Esophagus squamous epithelium (tissue), 5 donors: Measurements from ENCODE around the gene THY1. TPM values are rescaled to one million over a fixed set of nuclear protein-coding genes. Genes with fewer than 3 reads are reported as not detected.

Experiments used
- DNase-seq: peaks from one replicate; lab custom pipeline; 2025; lab: John Stamatoyannopoulos, UW
- H3K27ac ChIP-seq, 4 donors: fragments of 200-600 bp; sonication (generic); one replicate each; pipeline ENCODE4 v1.5.1; 2016 to 2019; ENCODE audit warnings: mild to moderate bottlenecking in 1 of 4
- H3K27me3 ChIP-seq, 4 donors: fragments of 200-600 bp; sonication (generic); 1 replicate in 3 of 4; 2 replicates in 1 of 4; pipeline versions ENCODE4 v1.5.1 to v1.6.0; 2017 to 2021; ENCODE audit warnings: antibody characterized with exemption in 1 of 4
- H3K36me3 ChIP-seq, 3 donors: fragments of 200-600 bp; sonication (generic); one replicate each; pipeline ENCODE4 v1.5.1; 2016 to 2019
- H3K4me1 ChIP-seq, 3 donors: fragments of 200-600 bp; sonication (generic); one replicate each; pipeline ENCODE4 v1.5.1; 2017 to 2019
- H3K4me3 ChIP-seq, 4 donors: fragments of 200-600 bp; sonication (generic); 1 replicate in 3 of 4; 2 replicates in 1 of 4; pipeline ENCODE4 v1.5.1; 2016 to 2019; ENCODE audit warnings: mild to moderate bottlenecking in 2 of 4, moderate library complexity in 1 of 4
- H3K9me3 ChIP-seq, 3 donors: fragments of 200-600 bp; sonication (generic); one replicate each; pipeline ENCODE4 v1.5.1; 2016 to 2019
- CTCF ChIP-seq, 6 experiments: fragments of 450-650 bp in 4 of 6; fragments of 200-600 bp in 2 of 6; sonication (generic) in 2 of 6; IDR thresholded peaks; one replicate each; pipeline ENCODE4 v1.5.1; 2016 to 2019; ENCODE audit warnings: antibody characterized with exemption in 6 of 6, mild to moderate bottlenecking in 4 of 6, moderate library complexity in 4 of 6
- POLR2A ChIP-seq, 4 donors: fragments of 450-650 bp; IDR thresholded peaks; one replicate each; pipeline ENCODE4 v1.6.1; 2017; ENCODE audit warnings: antibody characterized with exemption in 4 of 4, mild to moderate bottlenecking in 4 of 4, moderate library complexity in 3 of 4
- WGBS, 2 donors: methylation state at CpG; one replicate each; pipeline ENCODE4 v1.1.5; 2018; 5-methylcytosine and 5-hydroxymethylcytosine counted together
- intact Hi-C: fragments of 100-400 bp; cut with DNase I; formaldehyde crosslinking; loops from one replicate; pipeline ENCODE4 v1.15.0; 2022
- total RNA-seq, 4 donors: library from RNA; depleted of rRNA; stranded (reverse); fragments of >200 nt; gene quantifications; one replicate each; pipeline ENCODE4 v1.1.0, GENCODE V29; 2016
- donor health status: DM: yes; HTN: yes; CAD: no.

THY1 gene
- total RNA-seq, 4 donors from 2014 or later: 0.57 to 7.6 (median 2.9) TPM

GRCh38 chr11:119448380-119448779, 25.4 kb upstream of the THY1 start:
- no peak for DNase-seq
- H3K9me3 ChIP-seq: no peaks in the 10 kb centered on the region
- intact Hi-C loops: no loop called here
- no peak overlapping the region for H3K4me3 ChIP-seq
- no peak for TF ChIP-seq POLR2A (IDR thresholded peaks at IDR 0.05)
- no peak for TF ChIP-seq CTCF (IDR thresholded peaks at IDR 0.05)
- H3K27ac ChIP-seq: no peak overlapping the region
- no peaks in the 10 kb centered on the region for H3K36me3 ChIP-seq
- H3K27me3 ChIP-seq: no peaks in the 10 kb centered on the region
- peaks cover 0 to 23% (median 13%) of the 10 kb centered on the region in 3 donors for H3K4me1 ChIP-seq
- WGBS, 2 donors: 80 to 100% methylated on average over 1 to 2 of the region's 4 CpGs

GRCh38 chr11:119447664-119448242, 24.8 kb upstream of the THY1 start:
- WGBS, 2 donors: 27 to 31% methylated on average over 4 to 5 of the region's 5 CpGs
- Histone ChIP-seq H3K9me3 (no peaks in the 10 kb centered on the region), H3K4me1 (peaks cover 0 to 23% (median 13%) of the 10 kb centered on the region in 3 donors), H3K36me3 (no peaks in the 10 kb centered on the region), H3K27me3 (no peaks in the 10 kb centered on the region), H3K4me3 (no peak overlapping the region), H3K27ac (peak overlapping the region in 2 of 4 donors; percentile 7 to 26)
- DNase-seq: no peak
- TF ChIP-seq POLR2A (IDR thresholded peaks at IDR 0.05): no peak
- no peak for TF ChIP-seq CTCF (IDR thresholded peaks at IDR 0.05)
- intact Hi-C loops: no loop called here

- Histone ChIP-seq H3K4me3 (no peak overlapping the region), H3K27ac (peak overlapping the region in 2 of 4 donors; percentile 7 to 26), H3K9me3 (no peaks in the 10 kb centered on the region), H3K27me3 (no peaks in the 10 kb centered on the region), H3K4me1 (peaks cover 0 to 23% (median 13%) of the 10 kb centered on the region in 3 donors), H3K36me3 (no peaks in the 10 kb centered on the region)
- intact Hi-C loops: no loop called here
- TF ChIP-seq CTCF (IDR thresholded peaks at IDR 0.05): no peak
- DNase-seq: no peak
- 60 to 75% methylated on average over 6 to 10 of the region's 10 CpGs for WGBS, 2 donors
Observed at GRCh38 chr11:119446871-119447663, 24.1 kb upstream of the THY1 start.

GRCh38 chr11:119446434-119446833, 23.5 kb upstream of the THY1 start:
- WGBS, 2 donors: 74 to 80% methylated on average over 8 of the region's 8 CpGs
- Histone ChIP-seq H3K4me1 (peaks cover 0 to 23% (median 13%) of the 10 kb centered on the region in 3 donors), H3K27me3 (no peaks in the 10 kb centered on the region), H3K9me3 (no peaks in the 10 kb centered on the region), H3K27ac (peak overlapping the region in 2 of 4 donors; percentile 26 to 55), H3K4me3 (no peak overlapping the region), H3K36me3 (no peaks in the 10 kb centered on the region)
- DNase-seq: no peak
- TF ChIP-seq POLR2A (IDR thresholded peaks at IDR 0.05) (no peak), CTCF (IDR thresholded peaks at IDR 0.05) (no peak)
- intact Hi-C loops: no loop called here

- 71 to 79% methylated on average over 4 of the region's 4 CpGs for WGBS, 2 donors
- Histone ChIP-seq H3K9me3 (no peaks in the 10 kb centered on the region), H3K4me3 (no peak overlapping the region), H3K27me3 (no peaks in the 10 kb centered on the region), H3K27ac (peak overlapping the region in 2 of 4 donors; percentile 31 to 36), H3K36me3 (no peaks in the 10 kb centered on the region), H3K4me1 (peaks cover 0 to 23% (median 13%) of the 10 kb centered on the region in 3 donors)
- intact Hi-C loops: no loop called here
- no peak for DNase-seq
- TF ChIP-seq CTCF (IDR thresholded peaks at IDR 0.05) (no peak), POLR2A (IDR thresholded peaks at IDR 0.05) (no peak)
Observed at GRCh38 chr11:119445850-119446249, 22.9 kb upstream of the THY1 start.
